ENCODE results near the gene BARHL2. TPM values are rescaled to one million over a fixed set of nuclear protein-coding genes. Genes with fewer than 3 reads are reported as not detected.
A peak's percentile ranks its signal among the peaks of the same experiment; 100 is the strongest.

Gene BARHL2
- not detected for polyA plus RNA-seq (2013, experiment 1 of 2)
- not detected for polyA plus RNA-seq (2013, experiment 2 of 2)

DNA sequence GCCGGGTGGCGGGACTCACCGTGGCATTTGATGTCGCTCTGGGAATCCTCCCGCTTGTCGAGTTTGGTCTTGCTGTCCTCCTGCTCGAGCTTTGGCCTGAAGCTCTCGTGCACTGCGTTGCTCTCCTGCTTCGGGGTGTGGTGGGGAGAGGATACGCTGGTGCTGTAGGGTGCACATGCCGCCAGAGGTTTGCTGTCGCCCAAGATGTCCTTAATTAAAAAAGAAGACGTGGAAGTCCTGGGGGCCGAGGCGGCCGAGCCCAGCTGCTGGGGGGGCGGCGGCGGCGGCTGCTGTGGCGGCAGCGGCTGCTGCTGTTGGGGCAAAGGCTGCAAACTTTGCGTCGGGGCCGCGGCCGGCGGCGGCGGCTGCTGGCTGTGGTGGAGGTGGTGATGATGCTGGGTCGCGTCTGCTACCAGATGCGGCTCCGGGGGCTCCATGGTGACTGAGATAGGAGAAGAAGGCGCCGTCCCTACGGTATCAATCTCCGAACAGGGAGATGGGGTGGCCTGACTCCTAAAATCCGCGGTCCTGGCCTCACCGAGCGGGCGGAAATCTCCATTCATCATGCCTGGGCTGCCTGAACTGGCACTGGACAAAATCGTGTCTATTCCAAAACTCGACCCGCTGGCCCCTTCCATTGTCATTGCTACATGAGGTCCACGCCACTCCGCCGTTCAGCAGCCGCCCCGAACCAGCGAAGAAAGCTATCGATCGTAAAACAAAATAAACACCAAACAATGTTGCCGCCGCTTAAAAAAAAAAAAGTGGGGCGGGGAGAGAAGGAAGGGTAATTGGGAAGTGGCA lies at the start of gene BARHL2:
TSS of gene BARHL2 (minus strand) at position 751 of the 804 bp plus-strand sequence. CDS start at position 644, 107 bp downstream.
- H3K4me3 ChIP-seq (ENCODE audit: low read length), result peak within 1 kb of the TSS; percentile 54
- no peaks in the 10 kb centered on the region for H3K36me3 ChIP-seq (ENCODE audit: insufficient read depth, low read length)
- H3K27me3 ChIP-seq (ENCODE audit: insufficient read depth, low read length), result peaks cover 100% of the 10 kb centered on the region
- H3K27ac ChIP-seq (ENCODE audit: low read depth, low read length), result no peak within 1 kb of the TSS
- WGBS, result 1% methylated on average over 57 of the region's 58 CpGs
- H3K9ac ChIP-seq (ENCODE audit: low read depth, low read length), result no peak within 1 kb of the TSS
- H3K4me1 ChIP-seq (ENCODE audit: insufficient read depth, low read length), result peaks cover 41% of the 10 kb centered on the region
- no peaks in the 10 kb centered on the region for H3K9me3 ChIP-seq (ENCODE audit: insufficient read depth, low read depth, low read length)

DNA sequence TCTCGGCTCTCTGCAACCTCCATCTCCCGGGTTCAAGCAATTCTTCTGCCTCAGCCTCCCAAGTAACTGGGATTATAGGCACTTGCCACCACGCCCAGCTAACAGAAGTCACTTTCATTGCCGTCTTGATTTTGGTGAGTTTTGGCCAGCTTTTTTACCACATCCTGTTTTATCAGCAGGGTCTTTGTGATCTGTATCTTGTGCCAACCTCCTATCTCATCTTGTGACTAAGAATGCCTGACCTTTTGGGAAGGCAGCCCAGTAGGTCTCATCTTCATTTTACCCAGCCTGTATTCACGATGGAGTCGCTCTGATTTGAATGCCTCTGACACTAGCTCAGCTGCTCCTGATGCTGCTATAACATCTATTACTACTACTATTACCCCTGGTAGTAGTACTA lies 46.8 kb upstream of the BARHL2 start:
- H3K4me1 ChIP-seq (ENCODE audit: insufficient read depth, low read length), result peaks cover 13% of the 10 kb centered on the region
- no peaks in the 10 kb centered on the region for H3K36me3 ChIP-seq (ENCODE audit: insufficient read depth, low read length)
- H3K9me3 ChIP-seq (ENCODE audit: insufficient read depth, low read depth, low read length), result no peaks in the 10 kb centered on the region
- no peaks in the 10 kb centered on the region for H3K27me3 ChIP-seq (ENCODE audit: insufficient read depth, low read length)
- H3K4me3 ChIP-seq (ENCODE audit: low read length), result no peak overlapping the region
- WGBS, result 95% methylated on average over 6 of the region's 6 CpGs
- no peak overlapping the region for H3K27ac ChIP-seq (ENCODE audit: low read depth, low read length)
- H3K9ac ChIP-seq (ENCODE audit: low read depth, low read length), result no peak overlapping the region

DNA sequence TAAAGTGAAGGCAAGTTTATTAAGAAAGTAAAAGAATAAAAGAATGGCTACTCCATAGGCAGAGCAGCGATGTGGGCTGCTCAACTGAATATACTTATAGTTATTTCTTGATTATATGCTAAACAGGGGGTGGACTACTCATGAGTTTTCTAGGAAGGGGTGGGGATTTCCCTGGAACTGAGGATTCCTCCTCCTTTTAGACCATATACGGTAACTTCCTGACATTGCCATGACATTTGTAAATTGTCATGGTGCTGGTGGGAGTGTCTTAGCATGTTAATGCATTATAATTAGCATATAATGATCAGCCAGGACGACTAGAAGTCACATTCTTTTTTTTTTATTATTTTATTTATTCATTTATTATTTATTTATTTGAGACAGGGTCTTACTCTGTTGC lies 46.4 kb upstream of the BARHL2 start:
- 100% methylated on average over 2 of the region's 3 CpGs for WGBS
- Histone ChIP-seq H3K4me1 (ENCODE audit: insufficient read depth, low read length) (peaks cover 13% of the 10 kb centered on the region), H3K4me3 (ENCODE audit: low read length) (no peak overlapping the region), H3K9ac (ENCODE audit: low read depth, low read length) (no peak overlapping the region), H3K27me3 (ENCODE audit: insufficient read depth, low read length) (no peaks in the 10 kb centered on the region), H3K36me3 (ENCODE audit: insufficient read depth, low read length) (no peaks in the 10 kb centered on the region), H3K27ac (ENCODE audit: low read depth, low read length) (no peak overlapping the region), H3K9me3 (ENCODE audit: insufficient read depth, low read depth, low read length) (no peaks in the 10 kb centered on the region)

DNA sequence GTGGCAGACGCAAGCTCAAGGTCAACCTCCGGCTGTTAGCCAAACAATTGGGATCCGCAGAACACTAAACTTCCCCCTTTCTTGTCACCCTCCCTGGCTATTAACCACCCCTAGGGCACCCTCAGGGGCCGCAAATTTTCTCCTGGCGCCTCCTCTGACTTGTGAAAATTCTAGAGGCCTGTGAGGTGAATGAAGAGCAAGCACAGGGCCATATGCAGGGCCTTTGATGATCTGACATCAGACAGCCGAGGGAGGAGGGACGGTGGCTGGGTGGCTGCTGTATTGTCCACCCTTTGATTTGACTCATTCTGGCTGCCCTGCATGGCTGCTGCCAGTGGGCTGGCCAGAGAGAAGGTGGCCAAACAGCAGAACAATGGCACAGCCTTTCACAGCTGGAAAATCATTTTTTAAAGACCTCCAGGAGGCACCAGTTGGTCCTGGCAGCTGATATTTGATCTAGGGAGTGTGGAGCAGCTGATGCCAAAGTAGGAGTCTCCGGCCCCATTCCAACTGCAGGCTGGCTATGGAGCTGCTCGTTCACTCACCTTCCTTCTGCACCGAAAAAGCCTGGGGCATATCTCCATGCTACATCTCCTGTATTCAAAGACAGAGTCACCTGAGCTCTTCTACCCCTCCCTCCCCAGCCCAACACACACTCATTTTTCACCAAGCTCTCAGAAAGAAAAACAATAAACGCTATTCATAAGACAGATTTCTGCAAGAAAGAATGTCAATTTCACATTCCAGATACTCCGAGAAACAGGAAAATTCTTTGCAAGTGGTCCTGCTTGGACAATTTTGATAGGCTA lies 44.9 kb upstream of the BARHL2 start:
- H3K9me3 ChIP-seq (ENCODE audit: insufficient read depth, low read depth, low read length), result no peaks in the 10 kb centered on the region
- no peak overlapping the region for H3K27ac ChIP-seq (ENCODE audit: low read depth, low read length)
- H3K27me3 ChIP-seq (ENCODE audit: insufficient read depth, low read length), result no peaks in the 10 kb centered on the region
- no peak overlapping the region for H3K4me3 ChIP-seq (ENCODE audit: low read length)
- H3K4me1 ChIP-seq (ENCODE audit: insufficient read depth, low read length), result peaks cover 13% of the 10 kb centered on the region
- 51% methylated on average over 12 of the region's 12 CpGs for WGBS
- no peak overlapping the region for H3K9ac ChIP-seq (ENCODE audit: low read depth, low read length)
- H3K36me3 ChIP-seq (ENCODE audit: insufficient read depth, low read length), result no peaks in the 10 kb centered on the region

DNA sequence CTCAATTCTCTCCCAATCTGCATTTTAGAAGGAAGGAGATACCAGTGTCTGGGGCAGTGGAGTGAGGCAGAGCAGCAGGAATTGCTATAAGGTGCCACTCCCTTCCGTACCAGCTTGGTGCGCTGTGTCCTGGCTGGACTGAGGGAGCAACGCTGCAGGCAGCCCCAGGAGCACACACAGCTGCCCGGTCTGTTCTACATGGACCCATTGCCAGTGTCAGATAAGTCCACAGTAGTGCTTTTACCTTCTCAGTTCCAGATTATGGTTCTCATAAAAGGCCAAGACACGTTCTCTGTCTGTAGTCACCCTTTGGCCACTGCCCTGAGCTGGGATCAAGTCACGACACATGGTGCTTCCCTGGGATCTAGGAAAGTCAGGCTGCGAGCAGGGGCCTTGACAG lies 44.1 kb upstream of the BARHL2 start:
- Histone ChIP-seq H3K27ac (ENCODE audit: low read depth, low read length) (no peak overlapping the region), H3K4me3 (ENCODE audit: low read length) (no peak overlapping the region), H3K36me3 (ENCODE audit: insufficient read depth, low read length) (no peaks in the 10 kb centered on the region), H3K27me3 (ENCODE audit: insufficient read depth, low read length) (no peaks in the 10 kb centered on the region), H3K9me3 (ENCODE audit: insufficient read depth, low read depth, low read length) (no peaks in the 10 kb centered on the region), H3K4me1 (ENCODE audit: insufficient read depth, low read length) (peaks cover 13% of the 10 kb centered on the region), H3K9ac (ENCODE audit: low read depth, low read length) (no peak overlapping the region)
- 84% methylated on average over 7 of the region's 7 CpGs for WGBS

DNA sequence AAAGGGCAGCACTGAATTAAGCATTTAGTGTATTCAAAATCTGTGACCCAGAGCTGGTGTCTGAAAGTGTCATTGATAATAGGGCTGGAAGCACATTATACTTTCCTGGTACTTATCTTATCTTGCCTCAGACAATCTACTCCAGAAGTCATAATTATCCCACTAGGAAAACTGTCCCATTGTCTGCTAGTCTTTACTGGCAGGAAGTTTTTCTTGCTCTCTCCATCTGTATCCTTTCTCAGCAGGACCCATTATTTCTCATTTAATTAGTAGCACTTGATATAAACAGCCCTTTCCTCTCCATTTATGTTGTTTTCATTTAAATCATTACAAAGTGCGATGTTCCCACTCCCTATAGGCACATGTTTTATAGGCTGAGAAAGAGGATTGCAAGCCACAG lies 36.5 kb upstream of the BARHL2 start:
- Histone ChIP-seq H3K36me3 (ENCODE audit: insufficient read depth, low read length) (no peaks in the 10 kb centered on the region), H3K27ac (ENCODE audit: low read depth, low read length) (no peak overlapping the region), H3K4me1 (ENCODE audit: insufficient read depth, low read length) (no peaks in the 10 kb centered on the region), H3K9me3 (ENCODE audit: insufficient read depth, low read depth, low read length) (no peaks in the 10 kb centered on the region), H3K4me3 (ENCODE audit: low read length) (no peak overlapping the region), H3K27me3 (ENCODE audit: insufficient read depth, low read length) (no peaks in the 10 kb centered on the region), H3K9ac (ENCODE audit: low read depth, low read length) (no peak overlapping the region)
- WGBS, result 100% methylated on average over 1 of the region's 1 CpG

DNA sequence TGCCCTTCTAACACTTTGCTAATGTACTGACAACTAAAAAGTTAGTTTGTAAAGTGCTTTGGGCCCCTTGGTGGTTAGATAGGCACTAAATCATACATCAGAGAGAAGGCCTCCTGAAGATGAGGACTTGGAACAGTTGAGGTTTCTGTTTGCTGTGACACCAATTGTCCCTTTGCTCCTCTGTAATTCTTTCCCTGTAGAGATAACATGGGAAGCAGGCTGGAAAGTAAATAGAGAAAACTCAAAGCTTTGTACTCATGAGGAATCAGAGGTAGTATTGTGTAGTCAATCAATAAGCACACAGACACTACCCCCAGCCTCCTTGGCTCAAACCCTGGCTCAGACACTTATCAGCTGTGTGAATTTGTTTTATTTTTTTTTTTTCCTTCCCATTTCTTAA lies 31.6 kb upstream of the BARHL2 start:
- Histone ChIP-seq H3K27me3 (ENCODE audit: insufficient read depth, low read length) (no peaks in the 10 kb centered on the region), H3K27ac (ENCODE audit: low read depth, low read length) (no peak overlapping the region), H3K36me3 (ENCODE audit: insufficient read depth, low read length) (no peaks in the 10 kb centered on the region), H3K9ac (ENCODE audit: low read depth, low read length) (no peak overlapping the region), H3K4me3 (ENCODE audit: low read length) (no peak overlapping the region), H3K9me3 (ENCODE audit: insufficient read depth, low read depth, low read length) (no peaks in the 10 kb centered on the region), H3K4me1 (ENCODE audit: insufficient read depth, low read length) (no peaks in the 10 kb centered on the region)

DNA sequence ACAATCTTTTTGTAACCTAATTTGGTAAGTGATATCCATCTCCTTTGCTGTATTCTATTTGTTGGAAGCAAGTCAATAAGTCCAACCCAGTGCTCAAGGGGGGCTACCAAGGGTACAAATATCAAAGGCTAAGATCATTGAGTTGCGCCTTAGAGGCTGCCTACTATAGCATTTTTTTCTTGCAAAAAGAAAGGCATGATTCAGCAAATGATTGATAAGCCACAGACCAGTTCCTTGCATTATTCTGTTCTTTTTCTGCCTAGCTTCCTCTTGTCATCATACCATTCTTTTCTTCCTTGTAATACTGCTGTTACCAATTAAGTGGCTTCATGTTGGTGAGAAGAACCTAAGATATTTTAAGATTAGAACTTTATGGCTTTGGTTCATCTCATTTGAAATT lies 29.8 kb upstream of the BARHL2 start:
- no peak overlapping the region for H3K27ac ChIP-seq (ENCODE audit: low read depth, low read length)
- 96% methylated on average over 1 of the region's 1 CpG for WGBS
- H3K4me1 ChIP-seq (ENCODE audit: insufficient read depth, low read length), result no peaks in the 10 kb centered on the region
- no peaks in the 10 kb centered on the region for H3K27me3 ChIP-seq (ENCODE audit: insufficient read depth, low read length)
- H3K9me3 ChIP-seq (ENCODE audit: insufficient read depth, low read depth, low read length), result no peaks in the 10 kb centered on the region
- H3K9ac ChIP-seq (ENCODE audit: low read depth, low read length), result no peak overlapping the region
- H3K36me3 ChIP-seq (ENCODE audit: insufficient read depth, low read length), result no peaks in the 10 kb centered on the region
- H3K4me3 ChIP-seq (ENCODE audit: low read length), result no peak overlapping the region

DNA sequence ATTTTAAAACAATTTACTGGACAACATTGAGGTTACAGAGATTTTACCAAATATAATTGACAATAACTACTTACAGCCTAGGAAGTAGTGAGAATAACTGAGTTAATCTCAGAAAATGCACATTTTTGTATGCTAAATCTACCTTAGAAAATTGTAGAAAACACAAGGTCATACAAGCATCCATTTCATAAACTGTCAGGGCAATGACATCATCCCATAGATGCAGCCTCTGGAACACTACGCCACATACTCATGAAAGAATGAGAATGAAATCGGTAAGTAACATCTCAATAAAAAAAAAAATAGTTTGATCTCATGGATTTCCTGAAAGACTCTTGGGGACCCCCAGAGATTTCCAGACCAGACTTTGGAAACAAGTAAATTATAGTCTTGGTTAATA lies 28.9 kb upstream of the BARHL2 start:
- H3K9me3 ChIP-seq (ENCODE audit: insufficient read depth, low read depth, low read length), result no peaks in the 10 kb centered on the region
- 84% methylated on average over 2 of the region's 2 CpGs for WGBS
- H3K4me3 ChIP-seq (ENCODE audit: low read length), result no peak overlapping the region

DNA sequence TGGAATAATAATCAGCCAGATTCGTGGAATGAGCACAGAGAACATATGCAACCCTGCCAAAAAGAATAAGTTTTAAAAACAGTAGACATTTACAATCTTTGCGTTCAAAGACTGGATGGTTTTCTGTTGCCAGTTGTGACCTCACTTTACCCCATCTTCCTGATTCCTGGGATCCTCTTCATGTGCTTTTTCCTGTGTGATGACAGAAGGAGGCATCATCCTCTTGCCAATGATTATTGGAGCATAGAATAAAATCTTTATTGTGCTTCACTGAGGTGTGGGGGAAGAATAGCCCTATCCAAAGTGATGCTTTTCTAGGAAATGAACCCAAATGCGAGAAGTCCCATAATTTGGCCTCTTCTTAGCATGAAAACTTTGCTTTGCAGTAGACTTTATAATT lies 15.0 kb upstream of the BARHL2 start:
- H3K27me3 ChIP-seq (ENCODE audit: insufficient read depth, low read length), result peaks cover 88% of the 10 kb centered on the region

More for the DNA sequence above, 28.9 kb upstream of the BARHL2 start:
- Histone ChIP-seq H3K27ac (ENCODE audit: low read depth, low read length) (no peak overlapping the region), H3K9ac (ENCODE audit: low read depth, low read length) (no peak overlapping the region), H3K4me1 (ENCODE audit: insufficient read depth, low read length) (no peaks in the 10 kb centered on the region), H3K36me3 (ENCODE audit: insufficient read depth, low read length) (no peaks in the 10 kb centered on the region), H3K27me3 (ENCODE audit: insufficient read depth, low read length) (no peaks in the 10 kb centered on the region)

DNA sequence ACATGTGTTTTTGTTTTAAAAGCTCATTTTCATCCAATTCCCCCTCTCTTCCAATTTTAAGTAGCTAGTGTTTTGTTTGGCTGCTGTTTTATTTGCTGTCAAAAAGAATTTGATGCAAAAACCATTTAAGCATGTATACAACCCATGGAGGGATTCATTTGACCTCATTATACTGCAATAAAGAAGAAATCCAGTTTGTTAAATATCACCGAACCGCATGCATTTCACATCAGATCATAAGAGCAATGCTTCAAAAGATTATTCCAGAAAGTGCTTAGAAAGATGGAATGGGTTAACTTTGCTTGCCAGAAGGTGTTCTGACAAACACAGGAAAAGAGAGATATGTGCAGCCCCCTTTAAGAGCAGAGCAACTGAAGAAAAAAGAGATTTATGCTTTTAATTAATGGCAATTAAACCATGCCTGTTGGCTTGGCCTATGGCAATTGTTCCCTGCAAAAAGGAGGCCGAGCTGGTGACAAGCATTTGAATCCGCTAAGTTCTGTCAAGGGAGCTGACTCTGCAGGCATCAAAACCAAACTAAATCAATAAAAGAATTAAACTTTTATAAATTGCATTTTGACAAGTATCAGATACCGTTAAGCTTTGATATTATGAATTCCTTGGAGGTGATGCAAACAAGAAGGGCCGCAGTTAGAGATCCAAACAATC lies 14.4 kb upstream of the BARHL2 start:
- no peaks in the 10 kb centered on the region for H3K36me3 ChIP-seq (ENCODE audit: insufficient read depth, low read length)
- no peak overlapping the region for H3K4me3 ChIP-seq (ENCODE audit: low read length)
- no peak overlapping the region for H3K27ac ChIP-seq (ENCODE audit: low read depth, low read length)
- peaks cover 95% of the 10 kb centered on the region for H3K27me3 ChIP-seq (ENCODE audit: insufficient read depth, low read length)
- no peaks in the 10 kb centered on the region for H3K9me3 ChIP-seq (ENCODE audit: insufficient read depth, low read depth, low read length)
- peaks cover 37% of the 10 kb centered on the region for H3K4me1 ChIP-seq (ENCODE audit: insufficient read depth, low read length)
- no peak overlapping the region for H3K9ac ChIP-seq (ENCODE audit: low read depth, low read length)
- 78% methylated on average over 6 of the region's 6 CpGs for WGBS

More for the DNA sequence above, 15.0 kb upstream of the BARHL2 start:
- Histone ChIP-seq H3K4me1 (ENCODE audit: insufficient read depth, low read length) (peaks cover 32% of the 10 kb centered on the region), H3K9ac (ENCODE audit: low read depth, low read length) (no peak overlapping the region), H3K4me3 (ENCODE audit: low read length) (no peak overlapping the region), H3K27ac (ENCODE audit: low read depth, low read length) (no peak overlapping the region), H3K36me3 (ENCODE audit: insufficient read depth, low read length) (no peaks in the 10 kb centered on the region), H3K9me3 (ENCODE audit: insufficient read depth, low read depth, low read length) (no peaks in the 10 kb centered on the region)
- WGBS, result 79% methylated on average over 3 of the region's 3 CpGs

All from HUES64 (cell line).